ENCODE measurements around the gene DCN.

DCN gene

GRCh38 chr12:91100906-91101305 is 81.7 kb downstream of the DCN start:
- DNase-seq (ENCODE audit: low spot score), result no peak

- no peak for DNase-seq (ENCODE audit: low spot score)
Measured at GRCh38 chr12:91099836-91100235, 82.8 kb downstream of the DCN start.

- DNase-seq (ENCODE audit: low spot score), result no peak
Measured at GRCh38 chr12:91099341-91099740, 83.3 kb downstream of the DCN start.

- no peak for DNase-seq (ENCODE audit: low spot score)
Measured at GRCh38 chr12:91098941-91099340, 83.7 kb downstream of the DCN start.

- DNase-seq (ENCODE audit: low spot score), result no peak
Measured at GRCh38 chr12:91098461-91098860, 84.2 kb downstream of the DCN start.

GRCh38 chr12:91094957-91095356 is 87.7 kb downstream of the DCN start:
- DNase-seq (ENCODE audit: low spot score), result no peak

- DNase-seq (ENCODE audit: low spot score), result no peak
Measured at GRCh38 chr12:91094032-91094662, 88.5 kb downstream of the DCN start.

- DNase-seq (ENCODE audit: low spot score), result no peak
Measured at GRCh38 chr12:91093341-91093740, 89.3 kb downstream of the DCN start.

- no peak for DNase-seq (ENCODE audit: low spot score)
Measured at GRCh38 chr12:91091916-91092715, 90.5 kb downstream of the DCN start.

All from putamen (tissue), 1 donor.